HL-60 (cell line): ENCODE data around the gene SSC5D.

Source experiments
- DNase-seq, 2 experiments: peaks; one replicate each; pipeline ENCODE4 v3.0.0-alpha.2; 2010 to 2020; ENCODE audit warnings: low read depth in 1 of 2, low spot score in 1 of 2
- H3K27ac ChIP-seq: fragments of 250-450 bp; sonication (Bioruptor Pico); replicated peaks from 2 replicates; pipeline ENCODE4 v1.5.1; 2020; ENCODE audit warnings: mild to moderate bottlenecking, moderate library complexity
- H3K27me3 ChIP-seq: fragments of 250-450 bp; sonication (Bioruptor Pico); 2 replicates; pipeline ENCODE4 v1.5.1; 2021; ENCODE audit warnings: mild to moderate bottlenecking, moderate library complexity; ENCODE audit not compliant: insufficient read depth, poor library complexity, severe bottlenecking
- H3K4me3 ChIP-seq: replicated peaks from 2 replicates; pipeline ENCODE4 v1.5.1; 2011; ENCODE audit warnings: mild to moderate bottlenecking, control low read depth, low read length; ENCODE audit not compliant: insufficient read depth
- CTCF ChIP-seq: IDR thresholded peaks from one replicate; pipeline ENCODE4 v1.5.1; 2011; ENCODE audit warnings: low read length, control low read depth, inconsistent platforms; ENCODE audit not compliant: insufficient read depth
- GABPA ChIP-seq: IDR thresholded peaks from 2 replicates; pipeline ENCODE4 v1.6.1; 2012; ENCODE audit warnings: low read depth
- POLR2AphosphoS5 ChIP-seq: IDR thresholded peaks from 2 replicates; pipeline ENCODE4 v1.6.1; 2012; ENCODE audit warnings: low read depth
- REST ChIP-seq: IDR thresholded peaks from 2 replicates; pipeline ENCODE4 v1.6.1; 2012; ENCODE audit warnings: low read depth; ENCODE audit not compliant: insufficient replicate concordance
- SPI1 ChIP-seq: IDR thresholded peaks from 2 replicates; pipeline ENCODE4 v1.6.1; 2012; ENCODE audit warnings: low read depth, mild to moderate bottlenecking, borderline replicate concordance

Gene SSC5D

GRCh38 chr19:55454787-55455243, 33.4 kb upstream of the SSC5D start:
- Histone ChIP-seq H3K27ac (no peak overlapping the region), H3K27me3 (peaks cover 9% of the 10 kb centered on the region), H3K4me3 (no peak overlapping the region)
- TF ChIP-seq CTCF: peak; percentile 64
- no peak for TF ChIP-seq POLR2AphosphoS5
- no peak for TF ChIP-seq SPI1
- no peak for TF ChIP-seq REST
- TF ChIP-seq GABPA: no peak
- peak in 1 of 2 experiments; percentile 57 for DNase-seq

- peaks cover 9% of the 10 kb centered on the region for H3K27me3 ChIP-seq
- no peak for DNase-seq
- TF ChIP-seq SPI1 (no peak), REST (no peak), POLR2AphosphoS5 (no peak), CTCF (no peak), GABPA (no peak)
- H3K27ac ChIP-seq: no peak overlapping the region
- no peak overlapping the region for H3K4me3 ChIP-seq
Observed at GRCh38 chr19:55455576-55456235, 32.5 kb upstream of the SSC5D start.

- no peak for TF ChIP-seq REST
- no peak for TF ChIP-seq GABPA
- no peak for TF ChIP-seq CTCF
- no peak for TF ChIP-seq POLR2AphosphoS5
- TF ChIP-seq SPI1: no peak
- Histone ChIP-seq H3K4me3 (no peak overlapping the region), H3K27ac (no peak overlapping the region), H3K27me3 (peaks cover 9% of the 10 kb centered on the region)
- DNase-seq: no peak
Observed at GRCh38 chr19:55456347-55456746, 31.9 kb upstream of the SSC5D start.
